Gastroesophageal sphincter (tissue), 3 donors: Measurements from ENCODE around the gene LIMS1.

Experiments used
- POLR2A ChIP-seq, 2 donors: fragments of 450-650 bp; IDR thresholded peaks; one replicate each; pipeline ENCODE4 v1.6.1; 2017; ENCODE audit warnings: antibody characterized with exemption in 2 of 2, mild to moderate bottlenecking in 2 of 2, moderate library complexity in 1 of 2
- TF ChIP-seq, protein P1 (sequence below), 4 experiments: fragments of 200-600 bp in 2 of 4; fragments of 450-650 bp in 2 of 4; sonication (generic) in 1 of 4; IDR thresholded peaks; one replicate each; pipeline ENCODE4 v1.5.1; 2017 to 2019; ENCODE audit warnings: antibody characterized with exemption in 4 of 4, mild to moderate bottlenecking in 2 of 4, moderate library complexity in 2 of 4

DNA sequence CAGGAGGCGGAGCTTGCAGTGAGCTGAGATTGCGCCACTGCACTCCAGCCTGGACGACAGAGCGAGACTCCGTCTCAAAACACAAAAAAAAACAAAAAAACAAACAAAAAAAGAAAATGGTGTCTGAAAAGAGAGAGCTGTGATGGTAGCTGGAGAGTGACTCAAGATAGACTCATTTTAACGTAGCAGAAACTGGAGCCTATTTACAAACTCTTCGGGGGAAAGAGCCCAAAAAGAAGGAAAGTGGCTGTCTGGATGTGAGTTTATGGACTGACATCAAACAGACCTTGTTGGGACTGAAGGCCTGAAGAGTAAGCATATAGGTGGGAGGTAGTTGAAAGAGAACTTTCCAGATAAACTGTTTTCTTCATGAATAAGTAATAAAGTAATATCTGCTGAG, 51.8 kb downstream of the LIMS1 start:
- TF ChIP-seq, protein P1, sequence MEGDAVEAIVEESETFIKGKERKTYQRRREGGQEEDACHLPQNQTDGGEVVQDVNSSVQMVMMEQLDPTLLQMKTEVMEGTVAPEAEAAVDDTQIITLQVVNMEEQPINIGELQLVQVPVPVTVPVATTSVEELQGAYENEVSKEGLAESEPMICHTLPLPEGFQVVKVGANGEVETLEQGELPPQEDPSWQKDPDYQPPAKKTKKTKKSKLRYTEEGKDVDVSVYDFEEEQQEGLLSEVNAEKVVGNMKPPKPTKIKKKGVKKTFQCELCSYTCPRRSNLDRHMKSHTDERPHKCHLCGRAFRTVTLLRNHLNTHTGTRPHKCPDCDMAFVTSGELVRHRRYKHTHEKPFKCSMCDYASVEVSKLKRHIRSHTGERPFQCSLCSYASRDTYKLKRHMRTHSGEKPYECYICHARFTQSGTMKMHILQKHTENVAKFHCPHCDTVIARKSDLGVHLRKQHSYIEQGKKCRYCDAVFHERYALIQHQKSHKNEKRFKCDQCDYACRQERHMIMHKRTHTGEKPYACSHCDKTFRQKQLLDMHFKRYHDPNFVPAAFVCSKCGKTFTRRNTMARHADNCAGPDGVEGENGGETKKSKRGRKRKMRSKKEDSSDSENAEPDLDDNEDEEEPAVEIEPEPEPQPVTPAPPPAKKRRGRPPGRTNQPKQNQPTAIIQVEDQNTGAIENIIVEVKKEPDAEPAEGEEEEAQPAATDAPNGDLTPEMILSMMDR (IDR thresholded peaks at IDR 0.05), result no peak
- TF ChIP-seq POLR2A (IDR thresholded peaks at IDR 0.05), result no peak
